UCSD-AML1 (cell line): ENCODE results near the gene NKAIN4.
"Not testable (repeated sequence)": the region's sequence is repeated elsewhere in the genome, so short reads cannot be mapped to it uniquely, and the experiment has no call there.

Source experiments
- DNase-seq: peaks from one replicate; lab custom pipeline; 2025; ENCODE audit not compliant: unreplicated experiment; lab: John Stamatoyannopoulos, UW

The NKAIN4 gene

DNA sequence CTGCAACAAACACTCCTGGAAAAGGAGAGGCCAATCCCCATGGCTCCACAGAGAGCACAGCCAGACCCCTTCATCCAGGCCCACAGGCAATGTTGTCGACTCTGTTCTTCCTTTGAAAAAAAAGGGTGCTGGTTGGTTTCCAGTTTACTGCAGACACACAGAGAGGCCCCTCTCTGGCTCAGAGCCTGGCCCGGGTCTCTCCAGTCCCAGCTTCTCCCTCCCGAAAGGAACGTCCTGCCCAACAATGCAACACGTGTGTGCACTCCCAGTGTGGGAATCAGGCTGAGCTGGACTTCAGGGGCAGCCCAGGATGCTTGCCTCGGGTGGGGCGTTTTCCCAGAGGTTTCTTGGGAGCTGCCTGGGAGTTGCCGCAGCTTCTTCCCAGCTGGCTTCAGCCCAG, 4.5 kb upstream of the NKAIN4 start:
- no peak for DNase-seq

DNA sequence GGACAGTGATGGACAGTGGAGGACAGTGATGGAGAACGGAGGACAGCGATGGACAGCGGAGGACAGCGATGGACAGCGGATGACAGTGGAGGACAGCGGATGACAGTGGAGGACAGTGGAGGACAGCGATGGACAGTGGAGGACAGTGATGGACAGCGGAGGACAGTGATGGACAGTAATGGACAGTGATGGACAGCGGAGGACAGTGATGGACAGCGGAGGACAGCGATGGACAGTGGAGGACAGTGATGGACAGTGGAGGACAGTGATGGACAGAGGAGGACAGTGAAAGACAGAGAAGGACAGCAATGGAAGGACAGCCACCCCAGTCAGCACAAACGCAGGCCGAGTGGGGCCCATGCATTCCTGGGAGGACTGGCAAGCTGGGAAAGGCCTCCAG, 3.4 kb upstream of the NKAIN4 start:
- no peak for DNase-seq

DNA sequence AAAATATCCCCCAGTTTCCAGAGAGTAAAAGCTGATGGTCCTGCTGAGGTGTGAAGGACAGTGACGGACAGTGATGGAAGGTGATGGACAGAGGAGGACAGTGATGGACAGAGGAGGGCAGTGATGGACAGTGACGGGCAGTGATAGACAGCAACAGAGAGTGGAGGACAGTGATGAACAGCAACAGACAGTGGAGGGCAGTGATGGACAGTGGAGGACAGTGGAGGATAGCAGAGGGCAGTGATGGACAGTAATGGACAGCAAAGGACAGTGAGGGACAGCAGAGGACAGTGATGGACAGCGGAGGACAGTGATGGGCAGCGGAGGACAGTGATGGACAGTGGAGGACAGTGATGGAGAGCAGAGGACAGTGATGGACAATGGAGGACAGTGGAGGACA, 2.7 kb upstream of the NKAIN4 start:
- no peak for DNase-seq

DNA sequence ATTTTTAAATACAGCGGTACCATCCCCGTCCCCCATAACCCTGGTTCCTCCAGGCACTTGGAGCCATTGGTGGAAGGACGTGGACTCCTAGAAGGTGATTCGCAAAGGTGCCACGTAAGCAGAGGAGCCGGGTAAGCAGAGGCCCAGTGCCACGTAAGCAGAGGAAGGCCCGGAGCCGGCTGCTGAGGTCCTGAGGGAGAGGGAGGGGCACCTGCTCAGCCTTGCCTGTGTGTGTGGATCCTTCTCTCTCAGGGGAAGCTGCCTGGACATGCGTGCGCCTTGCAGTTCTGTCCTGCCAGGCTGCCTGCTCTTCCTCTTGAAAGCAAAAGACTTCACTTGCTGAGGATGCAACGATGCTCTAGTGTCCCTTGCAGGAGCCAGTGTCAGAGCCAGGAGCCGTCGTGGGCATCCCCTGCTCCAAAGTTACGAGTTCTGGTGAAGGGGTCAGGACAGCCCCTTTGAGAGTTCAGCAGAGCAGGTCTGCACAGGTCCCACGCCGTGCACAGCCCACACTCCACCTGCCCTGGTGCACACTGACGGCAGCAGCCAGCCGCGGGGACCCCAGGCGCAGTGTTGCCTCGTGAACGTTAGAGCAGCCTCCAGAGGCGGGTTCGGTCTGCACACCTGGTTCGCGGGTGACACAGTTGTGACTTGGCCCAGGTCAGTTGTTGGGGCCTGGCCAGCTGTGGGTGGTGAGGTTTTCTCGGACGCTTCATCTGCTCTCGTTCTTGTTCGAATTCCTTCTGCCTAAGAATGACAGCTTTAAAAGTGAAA, 1.9 kb upstream of the NKAIN4 start:
- DNase-seq: no peak

DNA sequence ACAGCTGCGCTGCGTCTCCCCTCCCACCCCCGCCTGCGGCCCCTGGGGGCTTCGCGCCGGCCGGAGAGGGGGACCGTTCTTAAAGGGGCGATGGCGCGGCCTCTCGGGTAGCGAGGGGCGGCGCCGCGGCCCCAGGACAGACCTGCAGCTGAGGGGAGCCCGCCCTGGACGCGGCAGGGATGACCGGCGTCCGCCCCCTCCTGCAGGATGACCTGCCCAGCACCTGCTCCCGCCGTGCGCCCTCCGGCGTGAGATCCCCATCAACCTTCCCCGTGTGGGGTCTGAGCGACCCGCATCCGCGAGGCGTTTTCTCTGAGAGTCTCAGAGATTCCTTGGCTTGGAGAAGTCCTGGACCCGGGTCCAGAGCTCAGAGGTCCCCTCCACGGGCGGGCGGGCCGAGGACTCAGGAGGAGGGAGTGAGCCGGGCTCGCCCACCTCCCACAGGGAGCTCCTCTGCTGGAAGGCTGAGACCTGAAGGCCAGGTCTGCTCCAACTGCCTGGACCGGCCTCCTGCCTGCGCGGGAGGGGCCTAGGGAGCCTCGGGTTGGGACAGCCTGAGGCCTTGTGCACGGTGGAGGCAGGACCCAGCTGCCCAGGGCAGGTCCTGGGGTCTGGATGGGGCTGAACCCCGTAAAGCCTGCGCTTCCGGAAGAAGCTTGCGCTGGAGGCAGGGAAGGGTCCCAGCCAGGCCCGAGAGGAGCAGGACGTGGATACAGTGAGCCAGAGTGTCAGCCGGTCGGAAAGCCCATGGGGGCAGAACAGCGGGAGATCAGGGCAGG, 532 bp upstream of the NKAIN4 start:
- no peak for DNase-seq

DNA sequence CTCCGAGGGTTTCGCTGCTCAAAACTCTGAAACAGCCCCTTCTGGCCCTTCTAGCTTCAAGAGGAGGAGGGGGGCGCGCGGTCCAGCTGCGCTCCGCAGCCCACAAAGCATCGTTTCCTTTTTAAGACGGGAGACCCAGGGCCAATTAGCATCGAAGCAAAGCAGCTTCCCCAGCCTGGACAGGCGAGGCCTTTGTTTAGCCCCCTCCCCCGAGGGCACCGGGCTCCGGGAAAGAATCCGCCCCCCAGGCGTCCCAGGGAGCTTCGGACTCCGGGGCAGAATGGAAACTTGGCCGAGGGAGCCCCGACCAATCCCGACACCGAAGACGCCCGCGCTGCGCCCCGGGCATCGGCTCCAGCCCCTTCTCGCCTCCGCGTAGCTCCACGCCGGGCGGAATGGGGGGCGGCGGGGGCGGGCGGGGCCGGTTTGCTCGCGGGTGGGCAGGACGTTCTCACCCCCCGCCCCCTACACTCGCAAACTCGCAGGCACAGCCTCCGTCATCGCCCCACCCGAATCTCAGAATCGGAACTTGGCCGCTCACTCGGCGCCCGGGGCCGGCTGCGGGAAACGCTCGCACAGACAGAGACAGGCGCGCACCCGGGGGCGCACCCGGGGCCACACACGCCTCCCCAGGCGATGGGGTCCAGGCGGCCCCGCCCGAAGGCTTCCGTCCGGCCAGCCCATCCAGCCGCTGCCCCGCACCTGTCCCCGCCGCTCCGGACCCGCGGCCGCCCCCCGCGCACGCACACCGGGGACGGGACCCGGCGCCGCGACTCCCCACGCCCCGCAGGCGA, 628 bp downstream of the NKAIN4 start:
- no peak for DNase-seq

DNA sequence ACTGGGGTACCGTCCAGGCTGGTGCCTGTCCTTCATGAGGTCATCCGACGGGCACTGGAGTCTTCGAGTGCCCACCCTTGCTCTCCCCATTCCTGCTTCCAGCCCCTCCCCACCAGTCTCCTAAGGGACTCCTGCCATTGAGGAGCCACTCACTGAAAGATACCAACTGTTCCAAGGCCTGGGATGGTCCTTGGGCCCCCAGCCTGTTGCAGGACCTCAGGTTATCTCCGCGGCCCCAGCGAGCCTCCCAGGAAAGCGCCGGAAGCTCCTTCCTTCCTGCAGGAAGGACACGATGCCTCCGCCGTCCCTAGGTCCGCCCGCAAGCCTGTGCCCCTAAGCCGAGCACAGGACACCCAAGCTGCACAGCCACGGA, 1.2 kb downstream of the NKAIN4 start:
- DNase-seq: no peak

DNA sequence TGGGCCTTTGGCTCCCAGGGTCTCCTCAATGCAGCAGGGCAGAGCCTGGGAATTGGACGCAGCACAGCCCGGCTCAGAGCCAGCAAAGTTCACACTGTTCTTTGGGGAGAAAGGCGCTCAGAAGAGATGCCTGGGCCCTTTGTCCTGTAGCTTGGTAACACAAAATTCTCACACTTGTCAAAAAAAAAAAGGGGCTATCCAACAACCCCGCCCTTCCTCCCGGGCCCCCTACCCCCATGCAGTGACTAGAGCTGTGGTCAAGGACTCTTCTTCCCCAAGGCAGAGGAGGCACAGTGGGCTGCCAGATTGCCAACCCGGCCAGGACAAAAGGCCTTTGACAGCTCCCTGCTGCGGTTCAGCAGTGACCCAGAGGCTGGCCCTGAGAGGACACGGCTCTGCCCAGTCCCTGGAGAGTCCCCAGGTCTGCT, 2.0 kb downstream of the NKAIN4 start:
- DNase-seq: no peak

DNA sequence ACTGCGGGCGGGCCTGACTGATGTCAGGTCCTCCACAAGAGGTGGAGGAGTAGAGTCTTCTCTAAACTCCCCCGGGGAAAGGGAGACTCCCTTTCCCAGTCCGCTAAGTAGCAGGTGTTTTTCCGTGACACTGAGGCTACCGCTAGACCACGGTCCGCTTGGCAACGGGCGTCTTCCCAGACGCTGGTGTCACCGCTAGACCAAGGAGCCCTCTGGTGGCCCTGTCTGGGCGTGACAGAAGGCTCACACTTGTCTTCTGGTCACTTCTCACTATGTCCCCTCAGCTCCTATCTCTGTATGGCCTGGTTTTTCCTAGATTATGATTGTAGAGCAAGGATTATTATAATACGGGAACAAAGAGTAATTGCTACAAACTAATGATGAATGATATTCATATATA, 2.9 kb downstream of the NKAIN4 start:
- not testable (repeated sequence) for DNase-seq

DNA sequence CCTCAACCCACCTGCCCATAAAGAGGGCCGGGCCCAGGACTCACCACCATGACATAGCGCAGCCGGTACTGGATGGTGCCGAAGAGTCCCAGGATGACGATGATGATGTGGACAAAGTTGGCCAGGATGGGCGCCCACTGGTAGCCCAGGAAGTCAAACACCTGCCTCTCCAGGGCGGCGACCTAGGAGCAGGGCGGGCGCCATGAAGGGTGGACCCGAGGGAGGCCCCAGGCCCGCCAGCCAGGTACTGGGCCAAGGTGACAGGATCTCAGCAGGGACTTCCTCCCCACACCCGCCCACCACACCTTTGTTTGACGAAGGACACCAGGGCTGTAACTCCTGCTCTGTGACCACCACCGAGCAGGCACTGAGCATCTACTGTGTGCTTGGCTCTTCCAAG, 4.4 kb downstream of the NKAIN4 start:
- DNase-seq: no peak

DNA sequence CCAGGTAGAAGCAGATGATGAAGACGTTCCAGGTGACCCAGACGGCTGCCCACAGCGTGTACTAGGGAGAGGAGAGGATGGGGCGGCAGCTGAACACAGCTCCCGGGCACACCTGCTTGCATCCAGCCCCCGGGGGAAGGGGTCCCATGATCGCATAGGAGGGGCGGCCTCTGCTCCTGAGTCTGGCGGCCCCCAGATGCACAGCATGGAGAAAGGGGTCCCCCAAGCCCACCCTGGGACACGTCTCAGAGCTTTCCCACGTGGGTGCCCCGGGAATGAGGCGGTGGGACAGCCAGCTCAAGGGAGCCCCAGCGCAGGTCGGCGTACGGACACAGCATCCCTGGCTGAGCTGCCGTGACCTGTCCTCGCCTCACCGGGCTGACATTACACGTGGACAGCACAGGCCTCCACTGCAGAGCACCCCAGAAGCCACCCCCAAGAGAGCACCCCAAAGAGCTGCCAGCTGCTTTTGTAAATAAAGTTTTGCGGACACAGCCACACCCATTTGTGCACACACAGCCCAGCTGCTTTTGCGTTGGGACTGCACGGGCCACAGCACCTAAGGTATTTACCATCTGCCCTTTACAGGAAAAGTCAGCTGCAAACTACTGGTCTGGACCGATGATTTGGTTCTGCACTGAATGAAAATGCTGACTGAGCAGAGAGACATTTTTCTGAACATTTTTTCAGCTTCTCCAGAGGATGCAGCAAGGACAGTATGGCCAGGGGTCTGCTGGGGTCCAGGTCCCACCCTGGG, 5.2 kb downstream of the NKAIN4 start:
- no peak for DNase-seq

DNA sequence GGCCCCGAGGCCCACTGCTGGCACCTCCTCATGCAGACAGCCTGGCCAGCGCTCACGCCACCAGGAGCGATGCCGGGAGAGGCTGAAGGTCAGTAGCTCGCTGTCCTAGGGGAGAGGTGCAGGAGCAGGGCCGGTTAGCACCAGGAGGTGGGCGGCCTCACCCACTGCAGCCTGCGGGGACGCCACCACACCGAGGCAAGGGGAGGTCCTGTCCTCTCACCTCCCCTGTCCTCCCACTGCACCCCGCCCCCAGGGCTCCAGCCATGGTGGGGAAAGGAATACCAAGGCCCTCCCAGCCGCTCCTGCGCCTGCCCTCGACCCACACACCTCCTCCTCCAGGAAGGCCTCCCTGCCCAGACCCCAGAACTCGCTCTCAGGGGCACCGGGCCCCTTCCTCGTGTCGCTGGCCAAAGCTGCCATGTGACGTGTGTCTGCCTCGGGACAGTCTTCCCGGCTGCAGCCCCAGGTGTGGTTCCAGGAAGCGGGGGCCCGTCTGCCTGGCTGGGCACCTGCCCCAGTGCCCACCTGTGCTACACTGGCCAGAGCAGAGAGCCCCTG, 6.5 kb downstream of the NKAIN4 start:
- DNase-seq: no peak

DNA sequence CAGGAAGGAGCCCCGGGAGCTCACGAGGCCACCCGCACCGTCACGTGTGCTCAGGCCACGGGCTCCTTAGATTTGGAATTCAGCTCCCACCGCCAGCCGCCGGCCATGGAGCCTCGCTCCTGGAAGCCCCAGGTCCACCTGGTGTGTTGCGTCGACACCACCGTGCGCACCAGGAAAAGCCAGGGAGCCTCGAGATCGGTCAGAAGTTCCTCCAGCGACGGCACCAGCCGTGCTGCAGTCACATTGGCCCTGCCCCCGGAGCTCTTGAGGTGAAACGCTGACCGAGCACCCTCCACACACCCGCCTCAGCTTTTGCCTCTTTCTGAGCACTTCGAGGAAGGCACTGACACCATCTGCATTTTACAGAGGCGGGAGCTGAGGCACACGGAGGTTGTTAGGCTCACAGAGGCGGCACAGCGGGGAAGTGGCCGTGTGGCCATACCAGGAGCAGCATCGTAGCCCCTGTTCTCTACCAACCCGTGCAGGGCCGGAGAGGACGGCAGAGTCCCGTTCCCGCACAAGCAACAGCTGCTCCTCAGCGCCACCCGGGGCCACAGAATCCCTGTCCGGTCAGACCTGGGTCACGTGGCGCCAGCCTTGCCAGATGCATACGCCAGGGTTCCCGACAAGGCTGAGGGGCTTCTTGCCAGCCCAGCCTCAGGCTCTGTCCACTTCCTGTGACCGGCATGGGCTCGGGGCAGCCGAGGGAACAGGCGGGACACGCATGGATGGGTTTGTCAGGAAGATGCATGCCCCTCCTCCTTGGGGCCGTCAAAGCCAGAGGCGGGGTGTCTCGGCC, 7.6 kb downstream of the NKAIN4 start:
- no peak for DNase-seq

DNA sequence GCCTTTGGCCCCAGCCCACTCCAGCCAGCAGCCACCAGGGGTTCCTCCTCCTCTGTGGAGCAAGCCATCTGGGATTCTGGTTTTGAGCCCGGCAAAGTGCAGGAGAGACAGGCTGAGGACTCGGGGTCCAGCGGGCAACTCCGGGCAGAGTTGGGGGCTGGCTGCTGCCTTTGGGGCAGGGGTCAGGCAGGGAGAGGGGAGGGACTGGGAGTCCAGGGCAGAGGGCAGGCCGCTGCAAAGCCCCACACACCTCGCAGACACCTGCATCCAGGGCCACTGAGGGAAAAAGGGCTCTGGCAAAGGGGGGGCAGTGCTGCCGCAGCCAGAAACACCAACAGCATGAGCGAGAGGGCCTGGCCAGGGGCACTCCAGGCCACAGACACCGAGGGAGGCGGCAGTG, 9.8 kb downstream of the NKAIN4 start:
- DNase-seq: no peak

DNA sequence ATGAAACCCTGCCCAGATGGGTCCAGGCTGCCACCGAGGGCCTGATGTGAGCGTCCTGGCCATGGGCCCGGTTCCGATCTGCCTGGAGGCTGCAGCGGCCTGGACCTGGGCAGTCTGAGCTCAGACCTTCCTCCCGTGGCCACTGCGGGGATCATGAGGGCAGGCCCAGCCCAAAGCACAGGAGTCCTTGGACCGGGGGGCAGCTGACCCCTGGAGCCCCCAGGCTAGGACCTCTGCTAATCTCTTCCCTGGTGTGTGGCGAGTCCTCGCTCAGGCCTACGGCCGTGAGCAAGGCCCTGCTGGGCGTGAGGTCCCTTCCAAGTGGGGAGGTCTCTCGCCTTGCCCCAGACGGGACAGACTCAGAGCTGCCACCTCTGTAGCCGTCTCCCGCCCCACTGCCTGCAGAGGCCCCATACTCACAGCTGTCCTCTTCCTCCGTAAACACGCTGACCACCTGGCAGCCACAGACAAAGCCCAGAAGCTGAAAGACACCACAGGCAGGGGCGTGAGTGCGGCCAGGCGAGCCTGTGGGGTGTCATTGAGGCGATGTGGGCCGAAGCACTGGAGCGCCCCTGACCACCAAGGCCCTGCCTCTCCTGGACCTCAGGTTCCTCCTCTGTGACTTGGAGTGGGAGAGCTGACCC, 10.5 kb downstream of the NKAIN4 start:
- DNase-seq: no peak

DNA sequence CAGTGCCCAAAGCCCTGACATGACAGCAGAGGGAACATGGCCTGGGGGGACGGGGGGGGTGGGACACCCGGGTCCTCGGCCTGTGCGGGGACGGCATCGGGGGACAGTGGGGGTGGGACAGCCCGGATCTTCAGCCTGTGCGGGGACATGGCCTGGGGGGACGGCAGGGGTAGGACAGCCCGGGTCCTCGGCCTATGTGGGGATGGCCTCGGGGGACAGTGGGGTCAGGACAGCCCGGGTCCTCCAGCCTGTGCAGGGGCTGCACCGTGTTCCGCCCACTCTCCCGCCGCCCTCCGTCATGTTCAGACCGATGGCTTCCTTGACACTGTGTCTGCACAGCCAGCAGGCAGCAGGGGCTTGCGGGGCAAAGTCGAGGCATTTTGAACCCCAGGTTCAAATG, 11.5 kb downstream of the NKAIN4 start:
- DNase-seq: no peak

DNA sequence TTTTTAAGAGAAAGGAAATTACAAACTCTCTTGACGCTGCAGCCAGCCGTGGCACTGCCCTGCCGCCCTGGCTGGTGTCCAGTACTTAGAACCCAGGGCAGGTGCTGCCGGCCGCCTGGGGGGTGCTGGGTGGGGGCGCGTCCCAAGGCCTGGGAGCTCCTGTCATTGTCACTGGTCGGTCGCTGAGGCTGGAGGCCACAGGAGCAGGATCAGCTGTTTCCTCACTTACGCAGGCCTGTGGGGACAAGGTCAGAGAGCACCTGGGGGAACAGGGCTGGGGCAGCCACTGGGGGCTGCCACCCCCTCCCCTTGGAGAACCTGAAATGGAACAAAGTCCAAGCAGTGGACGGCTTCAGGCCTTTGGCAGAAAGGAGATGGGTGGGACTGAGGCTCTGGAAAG, 13.0 kb downstream of the NKAIN4 start:
- no peak for DNase-seq

DNA sequence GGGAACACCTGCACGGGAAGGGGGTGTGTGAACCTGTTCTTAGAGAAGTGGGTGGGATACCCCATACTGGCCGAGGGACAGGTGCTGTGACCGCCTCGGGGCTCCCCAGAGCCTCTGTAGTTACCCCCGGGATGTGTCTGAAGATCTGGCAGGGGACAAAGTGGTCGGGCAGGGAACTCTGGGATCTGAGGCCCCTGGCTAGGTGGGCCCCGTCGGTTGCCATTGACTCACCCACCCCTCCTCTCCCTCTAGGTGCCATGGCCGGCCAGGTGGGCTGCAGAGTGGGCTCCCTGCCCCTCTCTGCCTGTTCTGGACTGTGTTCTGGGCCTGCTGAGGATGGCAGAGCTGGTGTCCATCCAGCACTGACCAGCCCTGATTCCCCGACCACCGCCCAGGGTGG, 14.3 kb downstream of the NKAIN4 start:
- no peak for DNase-seq

DNA sequence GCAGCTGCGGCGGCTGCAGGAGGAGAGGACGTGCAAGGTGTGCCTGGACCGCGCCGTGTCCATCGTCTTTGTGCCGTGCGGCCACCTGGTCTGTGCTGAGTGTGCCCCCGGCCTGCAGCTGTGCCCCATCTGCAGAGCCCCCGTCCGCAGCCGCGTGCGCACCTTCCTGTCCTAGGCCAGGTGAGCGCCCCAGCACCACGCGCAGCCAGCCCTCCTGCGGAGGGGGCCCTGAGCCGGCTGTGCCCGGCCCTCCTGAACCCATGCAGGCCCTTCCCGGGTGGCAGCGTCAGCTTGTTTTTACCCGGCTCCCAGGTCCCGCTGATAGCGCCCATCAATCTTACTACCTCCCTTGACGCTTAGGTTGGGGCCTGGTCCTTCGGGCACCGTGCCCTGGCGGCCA, 14.8 kb downstream of the NKAIN4 start:
- no peak for DNase-seq
